Mucosa of descending colon (tissue), 3 donors: ENCODE results near the gene LRRC28. TPM values are rescaled to one million over a fixed set of nuclear protein-coding genes. Genes with fewer than 3 reads are reported as not detected.

ENCODE experiments used
- ATAC-seq: fragments of 200-7000 bp; cut with Tn5 transposase; one replicate; pipeline ENCODE4 v1.9.1; 2020; ENCODE audit warnings: mild to moderate bottlenecking, moderate library complexity
- DNase-seq, 3 donors: peaks; one replicate each; pipeline ENCODE4 v3.0.0-alpha.2; 2020
- H3K36me3 ChIP-seq: fragments of 200-600 bp; one replicate; pipeline ENCODE4 v1.8.0; 2021; ENCODE audit warnings: low read depth, mild to moderate bottlenecking
- H3K4me1 ChIP-seq: fragments of 200-600 bp; one replicate; pipeline ENCODE4 v1.8.0; 2021; ENCODE audit warnings: low read depth, mild to moderate bottlenecking
- H3K4me3 ChIP-seq: fragments of 200-600 bp; one replicate; pipeline ENCODE4 v1.8.0; 2021; ENCODE audit warnings: mild to moderate bottlenecking
- H3K9me3 ChIP-seq: fragments of 200-600 bp; one replicate; pipeline ENCODE4 v1.8.0; 2021; ENCODE audit warnings: mild to moderate bottlenecking
- CTCF ChIP-seq: fragments of 200-600 bp; IDR thresholded peaks from one replicate; pipeline ENCODE4 v1.8.0; 2022; ENCODE audit warnings: antibody characterized with exemption, mild to moderate bottlenecking
- intact Hi-C, 2 donors: fragments of 100-400 bp; cut with DNase I in 1 of 2; cut with micrococcal nuclease in 1 of 2; formaldehyde crosslinking; loops; one replicate each; pipeline versions ENCODE4 v1.11.0 to v1.11.1; 2022; cut with DNase I, micrococcal nuclease
- total RNA-seq, 3 donors: library from RNA; stranded (reverse); fragmentation: NEBNext Ultra II Directional in 2 of 3; extraction: Animal tissue kit (Norgen Biotek cat#: 25700) in 2 of 3; gene quantifications; one replicate each; pipeline versions ENCODE4 v1.2.1 to v1.2.4, GENCODE V29; 2021 to 2023
- donor health status: DM: no; HTN: no; CAD: no; lungs with moderate emphysema.
- donor health status: DM: no; HTN: no; CAD: no.
- donor health status: DM: no; HTN: yes; CAD: no.

The LRRC28 gene
- total RNA-seq, 3 donors from 2014 or later: 26.0 to 41.6 (median 27.7) TPM

- H3K36me3 ChIP-seq: no peaks in the 10 kb centered on the region
- H3K9me3 ChIP-seq: no peaks in the 10 kb centered on the region
- ATAC-seq (no peak), DNase-seq (no peak)
- no peak for TF ChIP-seq CTCF
- H3K4me3 ChIP-seq: no peak overlapping the region
- no peaks in the 10 kb centered on the region for H3K4me1 ChIP-seq
- intact Hi-C loops: loop anchor here in 1 of 2 donors (10.0 kb wide), 1 partner anchor 479 kb away; no protein-coding TSS in a partner anchor
Measured at GRCh38 chr15:99275525-99276128, 24.3 kb downstream of the LRRC28 start.

GRCh38 chr15:99279290-99279689, 28.0 kb downstream of the LRRC28 start:
- no peaks in the 10 kb centered on the region for H3K4me1 ChIP-seq
- intact Hi-C loops: loop anchor here in 1 of 2 donors (10.0 kb wide), 1 partner anchor 476 kb away; no protein-coding TSS in a partner anchor
- DNase-seq (no peak), ATAC-seq (no peak)
- H3K9me3 ChIP-seq: no peaks in the 10 kb centered on the region
- no peaks in the 10 kb centered on the region for H3K36me3 ChIP-seq
- no peak overlapping the region for H3K4me3 ChIP-seq
- TF ChIP-seq CTCF: no peak

- no peak for ATAC-seq
- H3K36me3 ChIP-seq: no peaks in the 10 kb centered on the region
- no peaks in the 10 kb centered on the region for H3K9me3 ChIP-seq
- H3K4me1 ChIP-seq: no peaks in the 10 kb centered on the region
- no peak for DNase-seq
- TF ChIP-seq CTCF: no peak
- no peak overlapping the region for H3K4me3 ChIP-seq
- intact Hi-C loops: loop anchor here in 1 of 2 donors (10.0 kb wide), 2 partner anchors 425 to 475 kb away; no protein-coding TSS in a partner anchor
Measured at GRCh38 chr15:99279827-99280226, 28.5 kb downstream of the LRRC28 start.

- ATAC-seq (no peak), DNase-seq (no peak)
- no peak for TF ChIP-seq CTCF
- Histone ChIP-seq H3K4me1 (no peaks in the 10 kb centered on the region), H3K4me3 (no peak overlapping the region), H3K36me3 (no peaks in the 10 kb centered on the region), H3K9me3 (no peaks in the 10 kb centered on the region)
- intact Hi-C loops: loop anchor here in 1 of 2 donors (10.0 kb wide), 1 partner anchor 423 kb away; no protein-coding TSS in a partner anchor
Measured at GRCh38 chr15:99282121-99282520, 30.8 kb downstream of the LRRC28 start.

- Histone ChIP-seq H3K4me1 (no peaks in the 10 kb centered on the region), H3K9me3 (no peaks in the 10 kb centered on the region)
Measured at GRCh38 chr15:99282586-99282985, 31.3 kb downstream of the LRRC28 start.

More at GRCh38 chr15:99282586-99282985, 31.3 kb downstream of the LRRC28 start:
- ATAC-seq (peak; percentile 10), DNase-seq (no peak)
- intact Hi-C loops: loop anchor here in 1 of 2 donors (10.0 kb wide), 1 partner anchor 422 kb away; no protein-coding TSS in a partner anchor
- H3K36me3 ChIP-seq: no peaks in the 10 kb centered on the region
- no peak overlapping the region for H3K4me3 ChIP-seq
- TF ChIP-seq CTCF: no peak
